Uterus (tissue), 4 donors: ENCODE data around the gene PDZD4. TPM values are rescaled to one million over a fixed set of nuclear protein-coding genes. Genes with fewer than 3 reads are reported as not detected.

Source experiments
- DNase-seq, 2 donors: peaks; one replicate each; pipeline ENCODE4 v3.0.0-alpha.2; 2019 to 2020
- H3K27ac ChIP-seq, 2 donors: fragments of 200-600 bp; sonication (generic); 1 replicate in 1 of 2; 2 replicates in 1 of 2; pipeline ENCODE4 v1.5.1; 2016 to 2018
- H3K27me3 ChIP-seq, 2 donors: fragments of 200-600 bp; sonication (generic); one replicate each; pipeline ENCODE4 v1.5.1; 2018 to 2019; ENCODE audit warnings: control low read depth in 1 of 2
- H3K36me3 ChIP-seq, 2 donors: fragments of 200-600 bp; sonication (generic); one replicate each; pipeline ENCODE4 v1.5.1; 2019; ENCODE audit warnings: control low read depth in 1 of 2
- H3K4me1 ChIP-seq, 2 donors: fragments of 200-600 bp; sonication (generic); one replicate each; pipeline ENCODE4 v1.5.1; 2018 to 2019; ENCODE audit warnings: control low read depth in 1 of 2
- H3K4me3 ChIP-seq, 2 donors: fragments of 200-600 bp; sonication (generic); 1 replicate in 1 of 2; 2 replicates in 1 of 2; pipeline ENCODE4 v1.5.1; 2018 to 2019; ENCODE audit warnings: mild to moderate bottlenecking in 1 of 2
- H3K9me3 ChIP-seq, 2 donors: fragments of 200-600 bp; sonication (generic); one replicate each; pipeline ENCODE4 v1.5.1; 2019; ENCODE audit warnings: control low read depth in 1 of 2
- POLR2A ChIP-seq, 2 donors: fragments of 450-650 bp; IDR thresholded peaks; one replicate each; pipeline ENCODE4 v1.6.1; 2016; ENCODE audit warnings: antibody characterized with exemption in 2 of 2, mild to moderate bottlenecking in 1 of 2, moderate library complexity in 1 of 2
- intact Hi-C: fragments of 100-400 bp; cut with DNase I; formaldehyde crosslinking; loops from one replicate; pipeline ENCODE4 v1.15.1; 2023; ENCODE audit warnings: low total_unique reads
- total RNA-seq, 4 donors: library from RNA; depleted of rRNA in 3 of 4; stranded (reverse); fragments of >200 nt in 3 of 4; gene quantifications; one replicate each; pipeline versions ENCODE4 v1.1.0 to v1.2.4, GENCODE V29; 2014 to 2023
- TF ChIP-seq, protein P1 (sequence below), 4 experiments: fragments of 200-600 bp in 2 of 4; fragments of 450-650 bp in 2 of 4; sonication (generic) in 2 of 4; IDR thresholded peaks; one replicate each; pipeline ENCODE4 v1.5.1; 2016 to 2019; ENCODE audit warnings: antibody characterized with exemption in 4 of 4, mild to moderate bottlenecking in 2 of 4, moderate library complexity in 1 of 4
- donor health status: DM: yes; HTN: yes; CAD: no.

PDZD4 gene
- total RNA-seq, 4 donors from 2014 or later = 2.6 to 21.3 (median 16.8) TPM

DNA sequence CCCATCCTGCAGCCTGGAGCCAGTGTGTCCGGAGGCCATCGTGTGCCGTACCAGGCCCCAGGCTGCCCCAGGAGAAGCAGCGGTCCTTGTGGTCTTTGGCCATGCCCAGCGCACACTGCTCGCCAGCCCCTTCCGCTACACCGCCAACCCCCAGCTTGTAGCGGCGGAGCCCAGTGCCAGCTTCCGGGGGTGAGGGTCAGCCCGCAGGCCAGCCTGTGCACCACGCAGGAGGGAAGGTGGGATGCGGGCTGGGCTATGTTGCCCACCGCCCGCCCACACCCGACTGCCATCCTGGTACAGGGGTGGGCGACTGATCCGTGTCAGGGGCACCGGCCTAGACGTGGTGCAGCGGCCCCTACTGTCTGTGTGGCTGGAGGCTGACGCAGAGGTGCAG is 57.1 kb downstream of the PDZD4 start:
- Histone ChIP-seq H3K4me1 (no peaks in the 10 kb centered on the region), H3K36me3 (no peaks in the 10 kb centered on the region), H3K9me3 (no peaks in the 10 kb centered on the region), H3K4me3 (no peak overlapping the region), H3K27ac (no peak overlapping the region), H3K27me3 (no peaks in the 10 kb centered on the region)
- TF ChIP-seq POLR2A (IDR thresholded peaks at IDR 0.05) = no peak
- TF ChIP-seq, protein P1, sequence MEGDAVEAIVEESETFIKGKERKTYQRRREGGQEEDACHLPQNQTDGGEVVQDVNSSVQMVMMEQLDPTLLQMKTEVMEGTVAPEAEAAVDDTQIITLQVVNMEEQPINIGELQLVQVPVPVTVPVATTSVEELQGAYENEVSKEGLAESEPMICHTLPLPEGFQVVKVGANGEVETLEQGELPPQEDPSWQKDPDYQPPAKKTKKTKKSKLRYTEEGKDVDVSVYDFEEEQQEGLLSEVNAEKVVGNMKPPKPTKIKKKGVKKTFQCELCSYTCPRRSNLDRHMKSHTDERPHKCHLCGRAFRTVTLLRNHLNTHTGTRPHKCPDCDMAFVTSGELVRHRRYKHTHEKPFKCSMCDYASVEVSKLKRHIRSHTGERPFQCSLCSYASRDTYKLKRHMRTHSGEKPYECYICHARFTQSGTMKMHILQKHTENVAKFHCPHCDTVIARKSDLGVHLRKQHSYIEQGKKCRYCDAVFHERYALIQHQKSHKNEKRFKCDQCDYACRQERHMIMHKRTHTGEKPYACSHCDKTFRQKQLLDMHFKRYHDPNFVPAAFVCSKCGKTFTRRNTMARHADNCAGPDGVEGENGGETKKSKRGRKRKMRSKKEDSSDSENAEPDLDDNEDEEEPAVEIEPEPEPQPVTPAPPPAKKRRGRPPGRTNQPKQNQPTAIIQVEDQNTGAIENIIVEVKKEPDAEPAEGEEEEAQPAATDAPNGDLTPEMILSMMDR (IDR thresholded peaks at IDR 0.05) = no peak
- no peak for DNase-seq
- intact Hi-C loops = no loop called here

DNA sequence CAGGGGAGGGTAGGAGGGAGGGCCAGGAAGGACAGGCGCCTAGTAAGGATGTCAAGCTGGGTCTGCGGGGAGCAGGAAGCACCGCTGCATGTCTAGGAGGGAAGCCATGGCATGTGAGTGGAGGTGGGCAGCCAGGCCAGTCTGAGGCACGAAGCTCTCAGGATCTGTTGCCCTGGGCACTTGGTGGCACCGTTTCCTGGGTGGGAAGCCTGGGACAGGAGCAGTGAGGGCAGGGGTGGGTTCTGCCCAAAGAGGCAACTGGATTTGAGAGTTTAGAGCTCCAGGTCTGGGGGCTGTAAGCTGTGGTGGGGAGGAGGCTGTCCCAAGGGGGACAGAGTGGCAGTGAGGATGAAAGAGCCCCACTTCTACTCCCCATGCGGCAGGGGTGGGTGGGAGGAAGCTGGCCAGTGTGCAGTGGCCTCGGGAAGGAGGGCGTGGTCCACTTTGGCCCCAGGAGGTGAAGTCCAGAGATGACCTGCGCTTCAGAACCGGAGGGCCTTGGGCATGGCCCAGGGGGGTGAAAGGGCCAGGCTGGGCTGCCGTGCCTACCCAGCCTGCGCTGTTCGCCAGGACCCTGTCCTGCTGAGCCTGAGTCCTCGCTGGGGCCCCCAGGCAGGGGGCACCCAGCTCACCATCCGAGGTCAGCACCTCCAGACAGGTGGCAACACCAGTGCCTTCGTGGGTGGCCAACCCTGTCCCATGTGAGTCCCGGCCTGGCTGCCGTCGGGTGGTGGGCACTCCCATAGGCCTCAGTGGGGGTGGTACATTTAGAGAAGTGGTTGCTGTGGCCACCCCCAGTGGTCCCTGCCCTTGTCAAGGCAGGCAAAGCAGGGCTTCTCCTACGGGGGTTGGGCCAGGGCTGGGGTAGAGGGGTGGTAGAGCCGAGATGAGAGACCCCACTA is 57.8 kb downstream of the PDZD4 start:
- no peaks in the 10 kb centered on the region for H3K27me3 ChIP-seq
- intact Hi-C loops = no loop called here
- DNase-seq = no peak
- no peaks in the 10 kb centered on the region for H3K4me1 ChIP-seq
- H3K36me3 ChIP-seq = no peaks in the 10 kb centered on the region
- TF ChIP-seq, protein P1 (IDR thresholded peaks at IDR 0.05) = no peak
- no peak for TF ChIP-seq POLR2A (IDR thresholded peaks at IDR 0.05)
- no peaks in the 10 kb centered on the region for H3K9me3 ChIP-seq
- H3K4me3 ChIP-seq = no peak overlapping the region
- no peak overlapping the region for H3K27ac ChIP-seq

DNA sequence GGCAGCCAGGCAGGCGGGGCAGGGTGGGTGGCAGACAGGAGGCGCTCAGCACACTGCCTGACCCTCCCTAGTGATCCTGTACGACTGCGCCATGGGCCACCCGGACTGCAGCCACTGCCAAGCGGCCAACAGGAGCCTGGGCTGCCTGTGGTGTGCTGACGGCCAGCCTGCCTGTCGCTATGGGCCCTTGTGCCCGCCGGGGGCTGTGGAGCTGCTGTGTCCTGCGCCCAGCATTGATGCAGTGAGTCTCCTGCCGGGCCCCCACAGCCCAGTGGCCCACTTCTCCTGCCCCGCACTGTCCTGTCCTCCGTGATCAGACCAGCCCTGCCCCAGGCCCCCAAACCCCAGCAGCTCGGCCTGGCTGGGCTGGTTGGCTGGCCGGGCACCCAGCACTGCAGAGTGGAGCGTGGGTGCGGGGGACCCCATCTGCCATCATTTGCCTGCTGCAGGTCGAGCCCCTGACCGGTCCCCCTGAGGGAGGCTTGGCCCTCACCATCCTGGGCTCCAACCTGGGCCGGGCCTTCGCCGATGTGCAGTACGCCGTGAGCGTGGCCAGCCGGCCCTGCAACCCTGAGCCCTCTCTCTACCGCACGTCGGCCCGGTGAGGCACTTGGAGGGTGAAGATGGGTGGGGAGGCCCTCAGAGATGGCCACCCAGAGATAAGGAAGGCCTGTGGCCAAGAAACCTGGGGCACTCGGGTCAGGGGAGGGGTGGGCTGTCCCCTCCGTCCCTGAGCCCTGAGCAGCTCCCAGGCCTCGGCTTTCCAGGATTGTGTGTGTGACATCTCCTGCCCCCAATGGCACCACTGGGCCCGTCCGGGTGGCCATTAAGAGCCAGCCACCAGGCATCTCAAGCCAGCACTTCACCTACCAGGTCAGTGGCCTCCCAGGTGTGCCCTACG is 58.7 kb downstream of the PDZD4 start:
- Histone ChIP-seq H3K36me3 (no peaks in the 10 kb centered on the region), H3K9me3 (no peaks in the 10 kb centered on the region), H3K27me3 (no peaks in the 10 kb centered on the region), H3K4me1 (no peaks in the 10 kb centered on the region), H3K4me3 (no peak overlapping the region), H3K27ac (no peak overlapping the region)
- TF ChIP-seq POLR2A (IDR thresholded peaks at IDR 0.05) = no peak
- TF ChIP-seq, protein P1 (IDR thresholded peaks at IDR 0.05) = no peak
- DNase-seq = no peak
- intact Hi-C loops = no loop called here

DNA sequence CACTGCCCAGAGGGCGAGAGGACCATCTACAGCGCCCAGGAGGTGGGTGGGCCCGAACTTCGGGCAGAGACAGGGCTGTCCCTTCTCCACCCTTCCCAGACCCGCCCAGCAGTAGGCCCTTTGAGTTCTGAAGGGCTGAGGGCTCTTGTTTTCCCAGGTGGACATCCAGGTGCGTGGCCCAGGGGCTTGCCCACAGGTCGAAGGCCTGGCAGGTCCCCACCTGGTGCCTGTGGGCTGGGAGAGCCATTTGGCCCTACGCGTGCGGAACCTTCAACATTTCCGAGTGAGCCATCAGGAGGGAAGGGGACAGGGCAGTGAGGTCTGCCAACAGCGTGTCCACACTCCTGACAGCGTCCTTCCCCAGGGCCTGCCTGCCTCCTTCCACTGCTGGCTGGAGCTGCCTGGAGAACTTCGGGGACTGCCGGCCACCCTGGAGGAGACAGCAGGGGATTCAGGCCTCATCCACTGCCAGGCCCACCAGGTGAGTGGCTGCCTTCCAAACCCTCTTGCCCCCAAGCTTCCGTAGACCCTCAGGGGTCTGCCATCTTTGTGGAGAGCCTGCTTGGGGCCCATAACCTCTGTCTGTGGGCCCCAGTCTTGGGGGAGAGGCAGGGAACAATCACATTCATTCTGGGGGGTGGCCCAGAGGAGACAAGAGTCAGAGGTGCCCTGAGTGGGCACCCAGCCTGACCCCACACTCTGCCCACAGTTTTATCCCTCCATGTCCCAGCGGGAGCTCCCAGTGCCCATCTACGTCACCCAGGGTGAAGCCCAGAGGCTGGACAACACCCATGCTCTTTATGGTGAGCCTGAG is 59.5 kb downstream of the PDZD4 start:
- intact Hi-C loops = no loop called here
- Histone ChIP-seq H3K27ac (no peak overlapping the region), H3K27me3 (no peaks in the 10 kb centered on the region), H3K9me3 (no peaks in the 10 kb centered on the region), H3K36me3 (no peaks in the 10 kb centered on the region), H3K4me1 (no peaks in the 10 kb centered on the region), H3K4me3 (no peak overlapping the region)
- no peak for DNase-seq
- TF ChIP-seq, protein P1 (IDR thresholded peaks at IDR 0.05) = no peak
- TF ChIP-seq POLR2A (IDR thresholded peaks at IDR 0.05) = no peak
